Naive thymus-derived CD8-positive, alpha-beta T cell (primary cell): Measurements from ENCODE around the gene ING5. TPM values are rescaled to one million over a fixed set of nuclear protein-coding genes. Genes with fewer than 3 reads are reported as not detected.

Experiments used
- ATAC-seq, 2 donors: fragments of 150-1000 bp; cut with Tn5 transposase in 1 of 2; sonication (Bioruptor Pico), chemical (Tn5 transposase) in 1 of 2; 1 replicate in 1 of 2; 2 replicates in 1 of 2; pipeline ENCODE4 v1.10.0; 2021; ENCODE audit warnings: mild to moderate bottlenecking in 2 of 2, moderate library complexity in 2 of 2
- POLR2A ChIA-PET: fragments of 350-600 bp; sonication (Branson Sonifier 250); formaldehyde crosslinking; loops from one replicate; lab custom pipeline; 2021; ENCODE audit warnings: antibody characterized with exemption; lab: Charles Lee
- DNase-seq, 10 donors: peaks; one replicate each; pipeline versions ENCODE4 v3.0.0 to v3.0.0-alpha.2; 2020 to 2022
- H3K27ac Mint-ChIP-seq, 10 donors: one replicate each; pipeline ENCODE4 v1.8.0; 2020 to 2022; ENCODE audit warnings: mild to moderate bottlenecking in 10 of 10, mixed read lengths in 10 of 10, moderate library complexity in 4 of 10, inconsistent platforms in 1 of 10
- H3K27me3 Mint-ChIP-seq, 5 donors: one replicate each; pipeline ENCODE4 v1.8.0; 2021 to 2022; ENCODE audit warnings: mixed read lengths in 5 of 5
- H3K36me3 Mint-ChIP-seq, 3 donors: one replicate each; pipeline ENCODE4 v1.8.0; 2020 to 2022; ENCODE audit warnings: mixed read lengths in 3 of 3, mild to moderate bottlenecking in 2 of 3, inconsistent platforms in 1 of 3
- H3K4me1 Mint-ChIP-seq, 4 donors: one replicate each; pipeline ENCODE4 v1.8.0; 2021 to 2022; ENCODE audit warnings: mixed read lengths in 4 of 4
- H3K4me3 Mint-ChIP-seq, 10 donors: one replicate each; pipeline ENCODE4 v1.8.0; 2020 to 2022; ENCODE audit warnings: mild to moderate bottlenecking in 10 of 10, mixed read lengths in 10 of 10, moderate library complexity in 6 of 10, inconsistent platforms in 1 of 10
- H3K9me3 Mint-ChIP-seq, 9 donors: one replicate each; pipeline ENCODE4 v1.8.0; 2020 to 2022; ENCODE audit warnings: mixed read lengths in 9 of 9, mild to moderate bottlenecking in 3 of 9, inconsistent platforms in 1 of 9, moderate library complexity in 1 of 9
- polyA plus RNA-seq, 3 donors: library from polyadenylated mRNA; unstranded; fragments of 300-500 nt; fragmentation: Illumina TruSeq; gene quantifications; one replicate each; pipeline ENCODE4 v1.2.3, GENCODE V29; 2021
- total RNA-seq, 8 experiments: library from RNA in 2 of 8; stranded (reverse) in 2 of 8; gene quantifications; one replicate each; pipeline ENCODE4 v1.2.3 and lab custom pipeline; 2021 to 2026

ING5 gene
- total and polyA plus RNA-seq, 5 experiments from 2014 or later = 16.4 to 80.8 (median 23.5) TPM

DNA sequence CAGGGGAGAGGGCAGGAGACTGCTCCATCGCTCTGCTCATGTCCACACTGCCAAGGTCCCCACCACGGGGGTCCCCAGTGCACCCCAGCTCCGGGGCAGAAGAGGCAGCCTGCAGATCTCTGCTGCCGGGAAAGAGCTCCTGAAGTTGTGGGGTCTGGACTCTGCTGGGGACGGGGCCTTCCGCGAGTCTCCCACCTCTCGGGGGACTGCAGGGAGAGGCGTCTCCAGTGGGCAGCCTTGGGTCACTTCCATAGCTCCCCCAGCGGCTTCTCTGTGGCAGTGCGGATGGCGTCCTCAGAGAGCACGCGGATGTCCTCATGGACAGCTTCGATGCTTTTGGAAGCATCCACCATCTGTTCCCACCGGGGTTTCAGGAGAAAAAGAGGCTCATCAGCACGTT lies 26.0 kb upstream of the ING5 start:
- ATAC-seq (no peak), DNase-seq (no peak)
- Mint-ChIP-seq H3K9me3 (no peaks in the 10 kb centered on the region), H3K36me3 (peaks cover 0 to 47% (median 0%) of the 10 kb centered on the region in 3 donors), H3K27ac (no peak overlapping the region), H3K4me1 (peaks cover 0 to 9% (median 4%) of the 10 kb centered on the region in 4 donors), H3K27me3 (no peaks in the 10 kb centered on the region), H3K4me3 (no peak overlapping the region)
- POLR2A ChIA-PET = no interaction called here

GRCh38 chr2:241676665-241677064 lies 25.2 kb upstream of the ING5 start:
- POLR2A ChIA-PET = no interaction called here
- no peaks in the 10 kb centered on the region for H3K9me3 Mint-ChIP-seq
- peaks cover 0 to 45% (median 0%) of the 10 kb centered on the region in 3 donors for H3K36me3 Mint-ChIP-seq
- H3K4me1 Mint-ChIP-seq = peaks cover 0 to 9% (median 4%) of the 10 kb centered on the region in 4 donors
- no peak overlapping the region for H3K27ac Mint-ChIP-seq
- ATAC-seq = no peak
- no peak overlapping the region for H3K4me3 Mint-ChIP-seq
- H3K27me3 Mint-ChIP-seq = no peaks in the 10 kb centered on the region
- DNase-seq = no peak

- ATAC-seq (no peak), DNase-seq (no peak)
- H3K36me3 Mint-ChIP-seq = peaks cover 0 to 42% (median 0%) of the 10 kb centered on the region in 3 donors
- POLR2A ChIA-PET = no interaction called here
- no peaks in the 10 kb centered on the region for H3K9me3 Mint-ChIP-seq
- H3K27me3 Mint-ChIP-seq = no peaks in the 10 kb centered on the region
- H3K4me1 Mint-ChIP-seq = peaks cover 0 to 9% (median 4%) of the 10 kb centered on the region in 4 donors
- no peak overlapping the region for H3K4me3 Mint-ChIP-seq
- no peak overlapping the region for H3K27ac Mint-ChIP-seq
These were observed 24.4 kb upstream of the ING5 start for GRCh38 chr2:241677392-241677791.

GRCh38 chr2:241678307-241678706 lies 23.5 kb upstream of the ING5 start:
- Mint-ChIP-seq H3K4me1 (peaks cover 0 to 8% (median 6%) of the 10 kb centered on the region in 4 donors), H3K4me3 (no peak overlapping the region), H3K27me3 (no peaks in the 10 kb centered on the region), H3K36me3 (peaks cover 0 to 41% (median 0%) of the 10 kb centered on the region in 3 donors), H3K9me3 (no peaks in the 10 kb centered on the region), H3K27ac (peak overlapping the region in 1 of 10 donors; percentile 7)
- POLR2A ChIA-PET = no interaction called here
- DNase-seq = no peak
- no peak for ATAC-seq

- H3K27ac Mint-ChIP-seq = peak overlapping the region in 1 of 10 donors; percentile 31
- H3K27me3 Mint-ChIP-seq = no peaks in the 10 kb centered on the region
- H3K4me1 Mint-ChIP-seq = peaks cover 0 to 5% (median 2%) of the 10 kb centered on the region in 4 donors
- no peaks in the 10 kb centered on the region for H3K9me3 Mint-ChIP-seq
- POLR2A ChIA-PET = interaction anchor here (1.8 kb wide), 1 partner anchor 23 kb away, joined by 5 read pairs; the partner anchor contains the start of gene ING5
- ATAC-seq = no peak
- peaks cover 0 to 43% (median 0%) of the 10 kb centered on the region in 3 donors for H3K36me3 Mint-ChIP-seq
- no peak overlapping the region for H3K4me3 Mint-ChIP-seq
- no peak for DNase-seq
These were observed 22.9 kb upstream of the ING5 start for GRCh38 chr2:241678784-241679540.

DNA sequence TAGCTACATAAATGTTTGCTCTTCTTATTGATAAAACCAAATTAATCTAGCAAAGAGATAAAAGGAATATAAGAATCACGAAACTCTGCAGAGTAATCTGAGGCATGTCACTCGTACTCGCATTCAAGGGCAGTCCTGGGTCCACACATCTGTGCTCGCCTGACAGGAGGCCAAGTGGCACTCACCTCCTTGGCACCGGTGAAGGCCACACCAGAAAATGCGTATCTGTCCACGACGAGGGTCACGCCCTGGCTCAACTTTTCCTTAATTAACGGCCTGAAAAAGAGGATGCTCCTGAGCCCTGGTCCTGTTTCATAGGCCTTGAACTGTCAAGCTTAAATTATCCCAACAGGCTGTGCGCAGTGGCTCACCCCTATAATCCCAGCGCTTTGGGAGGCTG lies 21.8 kb upstream of the ING5 start:
- Mint-ChIP-seq H3K27ac (no peak overlapping the region), H3K36me3 (peaks cover 0 to 47% (median 0%) of the 10 kb centered on the region in 3 donors), H3K9me3 (no peaks in the 10 kb centered on the region), H3K27me3 (no peaks in the 10 kb centered on the region), H3K4me1 (peaks cover 0 to 5% (median 2%) of the 10 kb centered on the region in 4 donors), H3K4me3 (no peak overlapping the region)
- no peak for DNase-seq
- POLR2A ChIA-PET = interaction anchor here (1.8 kb wide), 1 partner anchor 22 kb away, joined by 5 read pairs; the partner anchor contains the start of gene ING5
- ATAC-seq = no peak

DNA sequence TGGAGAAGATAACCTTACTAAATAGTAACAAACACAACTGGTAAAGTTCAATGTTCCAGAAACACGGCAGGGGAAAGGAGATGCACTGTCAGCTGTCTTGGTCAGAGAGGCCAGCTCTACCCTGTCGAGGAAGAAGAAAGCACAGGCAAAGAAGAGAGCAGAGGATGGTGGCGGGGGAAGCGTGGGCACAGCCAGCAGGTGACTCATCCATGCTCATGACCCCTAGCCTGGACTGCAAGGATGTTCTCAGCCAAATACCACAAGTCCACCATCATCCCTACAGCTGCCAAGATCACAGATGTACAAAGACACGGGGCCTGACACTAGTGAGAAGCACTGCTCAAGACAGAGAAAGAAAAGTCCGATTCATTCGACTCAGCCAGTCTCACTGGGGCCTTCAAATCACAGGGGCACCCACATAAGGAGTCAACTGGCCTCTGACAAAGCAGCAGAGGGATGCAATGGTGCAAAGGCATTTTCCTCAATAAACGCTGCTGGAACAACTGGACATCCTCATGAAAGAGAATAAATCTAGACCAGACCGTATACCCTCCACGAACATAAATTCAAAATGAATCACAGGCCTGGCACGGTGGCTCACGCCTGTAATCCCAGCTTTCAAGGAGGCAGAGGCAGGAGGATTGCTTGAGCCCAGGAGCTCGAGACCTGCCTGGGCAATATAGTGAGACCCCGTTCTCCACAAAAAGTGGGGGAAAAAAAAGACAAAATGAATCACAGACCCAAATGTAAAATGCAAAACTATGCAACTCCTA lies 20.8 kb upstream of the ING5 start:
- Mint-ChIP-seq H3K4me1 (peaks cover 4 to 12% (median 5%) of the 10 kb centered on the region in 4 donors), H3K9me3 (no peaks in the 10 kb centered on the region), H3K4me3 (no peak overlapping the region), H3K27me3 (no peaks in the 10 kb centered on the region), H3K27ac (peak overlapping the region in 3 of 10 donors; percentile 15 to 34 (median 29)), H3K36me3 (peaks cover 0 to 43% (median 0%) of the 10 kb centered on the region in 3 donors)
- DNase-seq (no peak), ATAC-seq (no peak)
- POLR2A ChIA-PET = interaction anchor here (1.8 kb wide), 1 partner anchor 21 kb away, joined by 5 read pairs; the partner anchor contains the start of gene ING5

GRCh38 chr2:241686324-241686649 lies 15.6 kb upstream of the ING5 start:
- POLR2A ChIA-PET = interaction anchor here (0.5 to 4.3 kb wide), 14 partner anchors 9 to 371 kb away, joined by 3 to 116 read pairs (median 4); partner anchors contain the start of genes ATG4B, D2HGDH, HDLBP and ING5
- no peaks in the 10 kb centered on the region for H3K27me3 Mint-ChIP-seq
- peaks cover 10 to 32% (median 29%) of the 10 kb centered on the region in 4 donors for H3K4me1 Mint-ChIP-seq
- H3K27ac Mint-ChIP-seq = peak overlapping the region in 9 of 10 donors; percentile 8 to 90 (median 83)
- peaks cover 0 to 19% (median 0%) of the 10 kb centered on the region in 3 donors for H3K36me3 Mint-ChIP-seq
- ATAC-seq = peak in 1 of 2 donors; percentile 2
- no peaks in the 10 kb centered on the region for H3K9me3 Mint-ChIP-seq
- peak overlapping the region; percentile 70 to 96 (median 88) for H3K4me3 Mint-ChIP-seq
- DNase-seq = no peak

DNA sequence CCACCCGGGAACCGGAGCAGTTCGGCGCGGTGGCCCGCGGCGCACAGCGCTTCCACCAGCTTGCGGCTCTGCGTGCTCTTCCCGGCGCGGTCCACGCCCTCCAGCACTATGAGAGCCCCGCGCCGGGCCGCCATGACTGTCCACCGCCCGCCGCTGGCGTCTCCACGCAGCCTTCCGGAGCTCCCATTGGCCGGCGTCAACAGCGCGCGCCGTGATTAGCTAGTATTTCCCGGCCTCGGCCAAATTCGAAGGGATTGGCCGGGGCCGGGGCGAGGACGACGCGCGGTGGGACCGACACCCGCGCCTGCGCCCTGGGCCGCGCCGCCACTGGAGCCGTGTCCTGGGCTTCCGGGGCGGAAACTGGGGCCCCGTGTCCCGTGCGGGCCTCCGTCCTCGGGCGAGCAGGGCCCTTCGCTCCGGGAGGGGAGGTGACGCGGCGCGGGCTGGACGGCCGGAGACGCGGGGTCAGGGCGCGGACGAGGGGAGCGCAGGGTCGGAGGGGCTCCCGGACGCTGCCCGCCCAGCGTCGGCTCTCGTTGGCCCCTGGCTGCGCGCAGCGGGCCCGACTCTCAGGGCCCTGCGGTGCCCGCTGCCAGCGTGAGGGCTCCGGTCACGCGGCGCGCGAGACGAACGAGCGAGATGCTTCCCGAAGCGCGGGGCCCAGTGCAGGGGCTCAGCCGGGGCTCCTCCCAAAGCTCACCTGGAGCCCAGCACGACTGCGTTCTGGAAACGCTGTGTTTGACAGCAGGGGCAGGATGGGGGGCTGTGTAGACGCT lies 15.0 kb upstream of the ING5 start, which contains the start of gene DTYMK:
Gene DTYMK (minus strand): TSS at position 166 of the 776 bp plus-strand sequence. CDS start 32 bp downstream, at position 134.
- no peaks in the 10 kb centered on the region for H3K9me3 Mint-ChIP-seq
- POLR2A ChIA-PET = interaction anchor here (0.5 to 4.3 kb wide), 13 partner anchors 9 to 372 kb away, joined by 3 to 116 read pairs (median 4); partner anchors contain the start of genes ATG4B, D2HGDH, HDLBP and ING5
- H3K27me3 Mint-ChIP-seq = no peaks in the 10 kb centered on the region
- peaks cover 0 to 19% (median 0%) of the 10 kb centered on the region in 3 donors for H3K36me3 Mint-ChIP-seq
- ATAC-seq (peak; percentile 93 to 96), DNase-seq (peak; percentile 91 to 98 (median 95))
- H3K27ac Mint-ChIP-seq = peak within 1 kb of the TSS; percentile 75 to 97 (median 88)
- peaks cover 10 to 34% (median 29%) of the 10 kb centered on the region in 4 donors for H3K4me1 Mint-ChIP-seq
- peak within 1 kb of the TSS; percentile 85 to 96 (median 90) for H3K4me3 Mint-ChIP-seq

DNA sequence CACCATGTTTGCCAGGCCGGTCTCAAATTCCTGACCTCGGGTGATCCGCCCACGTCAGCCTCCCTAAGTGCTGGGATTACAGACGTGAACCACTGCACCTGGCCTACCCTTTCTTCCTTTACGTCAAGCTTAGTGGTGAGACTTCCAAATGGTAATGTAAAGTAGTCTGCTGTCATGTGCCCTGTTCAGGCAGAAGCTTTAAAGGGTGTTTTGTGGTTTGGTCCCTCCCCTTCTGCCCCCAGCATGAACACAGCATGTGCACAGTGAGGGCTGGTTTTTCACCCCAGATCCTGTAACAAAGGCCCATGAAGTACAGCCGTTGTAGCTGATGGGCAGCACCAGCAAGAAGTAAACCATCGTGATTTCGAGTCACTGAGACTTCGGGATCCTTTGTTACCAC lies 12.5 kb upstream of the ING5 start:
- POLR2A ChIA-PET = interaction anchor here (0.6 to 4.3 kb wide), 2 partner anchors 11 to 61 kb away, joined by 7 to 116 read pairs; partner anchors contain the start of gene ING5
- peak in 1 of 2 donors; percentile 14 for ATAC-seq
- peaks cover 10 to 34% (median 29%) of the 10 kb centered on the region in 4 donors for H3K4me1 Mint-ChIP-seq

GRCh38 chr2:241690202-241690717 lies 11.6 kb upstream of the ING5 start:
- H3K9me3 Mint-ChIP-seq = no peaks in the 10 kb centered on the region
- DNase-seq (no peak), ATAC-seq (no peak)
- peak overlapping the region in 1 of 10 donors; percentile 2 for H3K4me3 Mint-ChIP-seq
- H3K27ac Mint-ChIP-seq = peak overlapping the region in 5 of 10 donors; percentile 8 to 92 (median 71)
- POLR2A ChIA-PET = no interaction called here
- H3K4me1 Mint-ChIP-seq = peaks cover 10 to 34% (median 29%) of the 10 kb centered on the region in 4 donors
- no peaks in the 10 kb centered on the region for H3K27me3 Mint-ChIP-seq
- peaks cover 0 to 33% (median 0%) of the 10 kb centered on the region in 3 donors for H3K36me3 Mint-ChIP-seq

More for the DNA sequence above, 12.5 kb upstream of the ING5 start:
- H3K27ac Mint-ChIP-seq = peak overlapping the region in 5 of 10 donors; percentile 37 to 96 (median 81)
- H3K36me3 Mint-ChIP-seq = peaks cover 0 to 26% (median 0%) of the 10 kb centered on the region in 3 donors
- DNase-seq = peak in 3 of 10 donors; percentile 25 to 77 (median 31)
- peak overlapping the region in 7 of 10 donors; percentile 9 to 87 (median 69) for H3K4me3 Mint-ChIP-seq
- no peaks in the 10 kb centered on the region for H3K27me3 Mint-ChIP-seq
- H3K9me3 Mint-ChIP-seq = no peaks in the 10 kb centered on the region
